Lung (tissue), 12 donors: ENCODE data around the gene PRKCH. TPM values are rescaled to one million over a fixed set of nuclear protein-coding genes. Genes with fewer than 3 reads are reported as not detected.

Experiments used
- ATAC-seq: fragments of 200-7000 bp; cut with Tn5 transposase; one replicate; pipeline ENCODE4 v1.9.1; 2020; ENCODE audit warnings: moderate number of reproducible peaks; ENCODE audit not compliant: insufficient read depth, low FRiP score
- DNase-seq, 3 donors: peaks; one replicate each; pipeline ENCODE4 v3.0.0-alpha.2; 2013 to 2017
- H3K27ac ChIP-seq, 2 donors: one replicate each; pipeline ENCODE4 v1.5.1; 2013; ENCODE audit warnings: mild to moderate bottlenecking in 2 of 2, moderate library complexity in 2 of 2, control low read depth in 1 of 2, inconsistent platforms in 1 of 2, low read depth in 1 of 2, low read length in 1 of 2
- H3K27me3 ChIP-seq, 3 donors: one replicate each; pipeline ENCODE4 v1.5.1; 2013; ENCODE audit warnings: low read length in 2 of 3; ENCODE audit not compliant: control insufficient read depth in 3 of 3, insufficient read depth in 3 of 3
- H3K36me3 ChIP-seq, 4 donors: one replicate each; pipeline ENCODE4 v1.5.1; 2013; ENCODE audit warnings: low read length in 4 of 4, mild to moderate bottlenecking in 1 of 4, moderate library complexity in 1 of 4; ENCODE audit not compliant: control insufficient read depth in 4 of 4, insufficient read depth in 4 of 4
- H3K4me1 ChIP-seq, 5 donors: one replicate each; pipeline ENCODE4 v1.5.1; 2013; ENCODE audit warnings: low read length in 5 of 5, mild to moderate bottlenecking in 2 of 5, moderate library complexity in 1 of 5; ENCODE audit not compliant: control insufficient read depth in 5 of 5, insufficient read depth in 5 of 5
- H3K4me3 ChIP-seq: one replicate; pipeline ENCODE4 v1.5.1; 2013; ENCODE audit warnings: mild to moderate bottlenecking, control low read depth, moderate library complexity
- H3K9ac ChIP-seq, 2 donors: one replicate each; pipeline ENCODE4 v1.5.1; 2013; ENCODE audit warnings: low read length in 2 of 2, control low read depth in 1 of 2; ENCODE audit not compliant: insufficient read depth in 1 of 2
- H3K9me3 ChIP-seq, 4 donors: one replicate each; pipeline ENCODE4 v1.5.1; 2013; ENCODE audit warnings: low read length in 3 of 4, mild to moderate bottlenecking in 1 of 4, moderate library complexity in 1 of 4; ENCODE audit not compliant: control insufficient read depth in 4 of 4, insufficient read depth in 3 of 4
- WGBS, 2 donors: extraction: QIAGEN DNeasy Blood & Tissue Kit; methylation state at CpG; one replicate each; pipeline ENCODE4 v1.1.7; 2013; 5-methylcytosine and 5-hydroxymethylcytosine counted together
- polyA plus RNA-seq, 2 donors: library from polyadenylated mRNA; stranded (reverse); fragments of 200-250 nt; gene quantifications; one replicate each; pipeline ENCODE4 v1.2.1, GENCODE V29; 2013
- total RNA-seq, 2 donors: library from RNA; depleted of rRNA in 1 of 2; stranded (reverse); fragments of >200 nt in 1 of 2; gene quantifications; one replicate each; pipeline ENCODE4 v1.2.1, GENCODE V29; 2014 to 2021
- TF ChIP-seq, protein P1 (sequence below): IDR thresholded peaks from 2 replicates; pipeline ENCODE4 v1.5.1; 2012; ENCODE audit warnings: mild to moderate bottlenecking; ENCODE audit errors: control extremely low read depth, extremely low read depth
- donor health status: control.
- donor health status: control.
- donor health status: Bipolar disorder and iron deficiency.
- donor health status: healthy.
- donor health status: DM: yes; HTN: yes; CAD: no.

PRKCH gene
- total and polyA plus RNA-seq, 4 donors: 12.9 to 126 (median 51.4) TPM

DNA sequence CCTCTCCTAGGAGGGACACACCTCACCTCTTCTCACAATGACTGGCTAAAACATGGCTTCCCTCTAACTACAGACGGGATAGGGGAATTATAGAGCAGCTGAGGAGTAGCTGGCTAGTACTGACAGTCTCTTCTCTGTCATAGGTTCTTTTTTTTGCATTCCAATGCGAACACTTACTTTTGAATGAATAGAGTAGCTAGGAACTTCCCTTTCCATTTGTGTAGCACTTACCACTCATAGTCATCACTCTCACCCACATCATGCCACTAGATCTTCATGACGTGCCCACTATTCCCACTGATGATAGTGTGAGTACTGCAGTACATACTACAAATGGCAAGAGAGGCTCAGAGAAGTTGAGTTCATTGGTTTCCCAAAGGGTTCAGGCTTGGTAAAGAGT, 230.0 kb downstream of the PRKCH start:
- 87 to 92% methylated on average over 3 of the region's 3 CpGs for WGBS, 2 donors
- peaks cover 0 to 24% (median 0%) of the 10 kb centered on the region in 5 donors for H3K4me1 ChIP-seq

GRCh38 chr14:61552241-61552640, 230.9 kb downstream of the PRKCH start:
- DNase-seq (no peak), ATAC-seq (no peak)
- no peak overlapping the region for H3K9ac ChIP-seq
- H3K27ac ChIP-seq: peak overlapping the region; percentile 7 to 74
- H3K27me3 ChIP-seq: no peaks in the 10 kb centered on the region
- H3K36me3 ChIP-seq: peaks cover 0 to 13% (median 0%) of the 10 kb centered on the region in 4 donors
- peaks cover 0 to 24% (median 0%) of the 10 kb centered on the region in 5 donors for H3K4me1 ChIP-seq
- WGBS, 2 donors: 73 to 91% methylated on average over 4 of the region's 4 CpGs
- H3K4me3 ChIP-seq: no peak overlapping the region
- no peaks in the 10 kb centered on the region for H3K9me3 ChIP-seq
- TF ChIP-seq, protein P1, sequence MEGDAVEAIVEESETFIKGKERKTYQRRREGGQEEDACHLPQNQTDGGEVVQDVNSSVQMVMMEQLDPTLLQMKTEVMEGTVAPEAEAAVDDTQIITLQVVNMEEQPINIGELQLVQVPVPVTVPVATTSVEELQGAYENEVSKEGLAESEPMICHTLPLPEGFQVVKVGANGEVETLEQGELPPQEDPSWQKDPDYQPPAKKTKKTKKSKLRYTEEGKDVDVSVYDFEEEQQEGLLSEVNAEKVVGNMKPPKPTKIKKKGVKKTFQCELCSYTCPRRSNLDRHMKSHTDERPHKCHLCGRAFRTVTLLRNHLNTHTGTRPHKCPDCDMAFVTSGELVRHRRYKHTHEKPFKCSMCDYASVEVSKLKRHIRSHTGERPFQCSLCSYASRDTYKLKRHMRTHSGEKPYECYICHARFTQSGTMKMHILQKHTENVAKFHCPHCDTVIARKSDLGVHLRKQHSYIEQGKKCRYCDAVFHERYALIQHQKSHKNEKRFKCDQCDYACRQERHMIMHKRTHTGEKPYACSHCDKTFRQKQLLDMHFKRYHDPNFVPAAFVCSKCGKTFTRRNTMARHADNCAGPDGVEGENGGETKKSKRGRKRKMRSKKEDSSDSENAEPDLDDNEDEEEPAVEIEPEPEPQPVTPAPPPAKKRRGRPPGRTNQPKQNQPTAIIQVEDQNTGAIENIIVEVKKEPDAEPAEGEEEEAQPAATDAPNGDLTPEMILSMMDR: no peak

More for the DNA sequence above, 230.0 kb downstream of the PRKCH start:
- no peak for DNase-seq
- H3K4me3 ChIP-seq: no peak overlapping the region
- H3K9me3 ChIP-seq: no peaks in the 10 kb centered on the region
- peaks cover 0 to 13% (median 0%) of the 10 kb centered on the region in 4 donors for H3K36me3 ChIP-seq
- H3K27ac ChIP-seq: no peak overlapping the region
- no peak for ATAC-seq
- no peak overlapping the region for H3K9ac ChIP-seq
- TF ChIP-seq, protein P1: no peak
- H3K27me3 ChIP-seq: no peaks in the 10 kb centered on the region

GRCh38 chr14:61553730-61554641, 232.6 kb downstream of the PRKCH start:
- Histone ChIP-seq H3K4me3 (no peak overlapping the region), H3K27ac (no peak overlapping the region), H3K27me3 (no peaks in the 10 kb centered on the region), H3K9me3 (no peaks in the 10 kb centered on the region), H3K4me1 (peaks cover 0 to 24% (median 0%) of the 10 kb centered on the region in 5 donors), H3K9ac (no peak overlapping the region), H3K36me3 (peaks cover 0 to 6% (median 0%) of the 10 kb centered on the region in 4 donors)
- ATAC-seq: peak; percentile 36
- no peak for DNase-seq
- WGBS, 2 donors: 71 to 81% methylated on average over 11 of the region's 11 CpGs
- TF ChIP-seq, protein P1: no peak
